SK-N-SH treated with all-trans-retinoic acid at 6 μM for 48 hours (cell line): ENCODE measurements around the gene TEX14.

Experiments used
- ARNTL ChIP-seq: fragments of 450-650 bp; formaldehyde crosslinking; IDR thresholded peaks from 2 replicates; pipeline ENCODE4 v1.5.0; 2020; ENCODE audit warnings: low read depth, mild to moderate bottlenecking, moderate library complexity, borderline replicate concordance
- ESRRG ChIP-seq: fragments of 250-450 bp; sonication (Bioruptor Pico); IDR thresholded peaks from 2 replicates; pipeline ENCODE4 v1.6.1; 2021; ENCODE audit warnings: mild to moderate bottlenecking
- GLIS3 ChIP-seq: fragments of 250-450 bp; sonication (Bioruptor Pico); IDR thresholded peaks from 2 replicates; pipeline ENCODE4 v1.5.0; 2020; ENCODE audit warnings: mild to moderate bottlenecking, moderate library complexity
- ISL1 ChIP-seq: fragments of 250-450 bp; sonication (Bioruptor Pico); IDR thresholded peaks from 2 replicates; pipeline ENCODE4 v2.1.2; 2022; ENCODE audit warnings: mild to moderate bottlenecking, moderate library complexity
- PPARA ChIP-seq: fragments of 250-450 bp; sonication (Bioruptor Pico); IDR thresholded peaks from 2 replicates; pipeline ENCODE4 v1.5.0; 2020; ENCODE audit warnings: mild to moderate bottlenecking, borderline replicate concordance
- RARB ChIP-seq: fragments of 250-450 bp; sonication (Bioruptor Pico); IDR thresholded peaks from 2 replicates; pipeline ENCODE4 v1.8.0; 2021; ENCODE audit warnings: mild to moderate bottlenecking, moderate library complexity
- TCF4 ChIP-seq: fragments of 250-450 bp; sonication (Bioruptor Pico); IDR thresholded peaks from 2 replicates; pipeline ENCODE4 v1.8.0; 2021; ENCODE audit warnings: mild to moderate bottlenecking, moderate library complexity, borderline replicate concordance
- TSHZ2 ChIP-seq: fragments of 250-450 bp; sonication (Bioruptor Pico); IDR thresholded peaks from 2 replicates; pipeline ENCODE4 v1.5.0; 2020; ENCODE audit warnings: mild to moderate bottlenecking, moderate library complexity
- ZC3H10 ChIP-seq: fragments of 250-450 bp; sonication (Bioruptor Pico); IDR thresholded peaks from 2 replicates; pipeline ENCODE4 v1.5.1; 2021; ENCODE audit warnings: mild to moderate bottlenecking, moderate library complexity
- ZNF565 ChIP-seq: fragments of 450-650 bp; formaldehyde crosslinking; conservative IDR thresholded peaks from 2 replicates; pipeline ENCODE4 v1.5.0; 2020; ENCODE audit warnings: low read depth, mild to moderate bottlenecking, moderate library complexity
- ZNF70 ChIP-seq: fragments of 450-650 bp; formaldehyde crosslinking; IDR thresholded peaks from 2 replicates; pipeline ENCODE4 v1.5.0; 2020; ENCODE audit warnings: mild to moderate bottlenecking, moderate library complexity
- TF ChIP-seq, protein P1 (sequence below): fragments of 250-450 bp; sonication (Bioruptor Pico); IDR thresholded peaks from 2 replicates; pipeline ENCODE4 v1.8.0; 2020; ENCODE audit warnings: mild to moderate bottlenecking, moderate library complexity, borderline replicate concordance
- TF ChIP-seq, protein P2 (sequence below): fragments of 250-450 bp; sonication (Bioruptor Pico); IDR thresholded peaks from 2 replicates; pipeline ENCODE4 v1.5.1; 2020; ENCODE audit warnings: low read depth, mild to moderate bottlenecking, moderate library complexity
- TF ChIP-seq, protein P3 (sequence below): fragments of 250-450 bp; sonication (Bioruptor Pico); IDR thresholded peaks from 2 replicates; pipeline ENCODE4 v1.8.0; 2021; ENCODE audit warnings: low read depth, mild to moderate bottlenecking, moderate library complexity, borderline replicate concordance

GRCh38 chr17:58658804-58659713 lies 32.8 kb downstream of the TEX14 start:
- TF ChIP-seq, protein P1, sequence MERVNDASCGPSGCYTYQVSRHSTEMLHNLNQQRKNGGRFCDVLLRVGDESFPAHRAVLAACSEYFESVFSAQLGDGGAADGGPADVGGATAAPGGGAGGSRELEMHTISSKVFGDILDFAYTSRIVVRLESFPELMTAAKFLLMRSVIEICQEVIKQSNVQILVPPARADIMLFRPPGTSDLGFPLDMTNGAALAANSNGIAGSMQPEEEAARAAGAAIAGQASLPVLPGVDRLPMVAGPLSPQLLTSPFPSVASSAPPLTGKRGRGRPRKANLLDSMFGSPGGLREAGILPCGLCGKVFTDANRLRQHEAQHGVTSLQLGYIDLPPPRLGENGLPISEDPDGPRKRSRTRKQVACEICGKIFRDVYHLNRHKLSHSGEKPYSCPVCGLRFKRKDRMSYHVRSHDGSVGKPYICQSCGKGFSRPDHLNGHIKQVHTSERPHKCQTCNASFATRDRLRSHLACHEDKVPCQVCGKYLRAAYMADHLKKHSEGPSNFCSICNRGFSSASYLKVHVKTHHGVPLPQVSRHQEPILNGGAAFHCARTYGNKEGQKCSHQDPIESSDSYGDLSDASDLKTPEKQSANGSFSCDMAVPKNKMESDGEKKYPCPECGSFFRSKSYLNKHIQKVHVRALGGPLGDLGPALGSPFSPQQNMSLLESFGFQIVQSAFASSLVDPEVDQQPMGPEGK = peak; percentile 100
- peak; percentile 99 for TF ChIP-seq ARNTL (CRISPR knock-in tag)
- TF ChIP-seq ZC3H10 = peak; percentile 100
- TF ChIP-seq, protein P2, sequence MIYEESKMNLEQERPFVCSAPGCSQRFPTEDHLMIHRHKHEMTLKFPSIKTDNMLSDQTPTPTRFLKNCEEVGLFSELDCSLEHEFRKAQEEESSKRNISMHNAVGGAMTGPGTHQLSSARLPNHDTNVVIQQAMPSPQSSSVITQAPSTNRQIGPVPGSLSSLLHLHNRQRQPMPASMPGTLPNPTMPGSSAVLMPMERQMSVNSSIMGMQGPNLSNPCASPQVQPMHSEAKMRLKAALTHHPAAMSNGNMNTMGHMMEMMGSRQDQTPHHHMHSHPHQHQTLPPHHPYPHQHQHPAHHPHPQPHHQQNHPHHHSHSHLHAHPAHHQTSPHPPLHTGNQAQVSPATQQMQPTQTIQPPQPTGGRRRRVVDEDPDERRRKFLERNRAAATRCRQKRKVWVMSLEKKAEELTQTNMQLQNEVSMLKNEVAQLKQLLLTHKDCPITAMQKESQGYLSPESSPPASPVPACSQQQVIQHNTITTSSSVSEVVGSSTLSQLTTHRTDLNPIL (CRISPR knock-in tag) = peak; percentile 100
- peak; percentile 100 for TF ChIP-seq ESRRG (CRISPR knock-in tag)
- peak; percentile 97 for TF ChIP-seq ZNF70 (CRISPR knock-in tag)
- TF ChIP-seq, protein P3, sequence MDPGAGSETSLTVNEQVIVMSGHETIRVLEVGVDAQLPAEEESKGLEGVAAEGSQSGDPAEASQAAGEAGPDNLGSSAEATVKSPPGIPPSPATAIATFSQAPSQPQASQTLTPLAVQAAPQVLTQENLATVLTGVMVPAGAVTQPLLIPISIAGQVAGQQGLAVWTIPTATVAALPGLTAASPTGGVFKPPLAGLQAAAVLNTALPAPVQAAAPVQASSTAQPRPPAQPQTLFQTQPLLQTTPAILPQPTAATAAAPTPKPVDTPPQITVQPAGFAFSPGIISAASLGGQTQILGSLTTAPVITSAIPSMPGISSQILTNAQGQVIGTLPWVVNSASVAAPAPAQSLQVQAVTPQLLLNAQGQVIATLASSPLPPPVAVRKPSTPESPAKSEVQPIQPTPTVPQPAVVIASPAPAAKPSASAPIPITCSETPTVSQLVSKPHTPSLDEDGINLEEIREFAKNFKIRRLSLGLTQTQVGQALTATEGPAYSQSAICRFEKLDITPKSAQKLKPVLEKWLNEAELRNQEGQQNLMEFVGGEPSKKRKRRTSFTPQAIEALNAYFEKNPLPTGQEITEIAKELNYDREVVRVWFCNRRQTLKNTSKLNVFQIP (CRISPR knock-in tag) = peak; percentile 100
- peak; percentile 100 for TF ChIP-seq RARB (CRISPR knock-in tag)
- peak; percentile 100 for TF ChIP-seq GLIS3 (CRISPR knock-in tag)
- peak; percentile 100 for TF ChIP-seq ZNF565 (CRISPR knock-in tag)
- peak; percentile 69 for TF ChIP-seq ISL1 (CRISPR knock-in tag)
- TF ChIP-seq TSHZ2 (CRISPR knock-in tag) = peak; percentile 99
- peak; percentile 100 for TF ChIP-seq PPARA
- TF ChIP-seq TCF4 (CRISPR knock-in tag) = peak; percentile 98
